Osteocyte (in vitro differentiated cells): Measurements from ENCODE around the gene HNRNPA0. TPM values are rescaled to one million over a fixed set of nuclear protein-coding genes. Genes with fewer than 3 reads are reported as not detected.
"Not testable (repeated sequence)": the region's sequence is repeated elsewhere in the genome, so short reads cannot be mapped to it uniquely, and the experiment has no call there.

Experiments
- DNase-seq: peaks from one replicate; pipeline ENCODE4 v3.0.0; 2021; ENCODE audit warnings: mixed read lengths; ENCODE audit not compliant: unreplicated experiment; ENCODE audit errors: extremely low spot score
- H3K27ac Mint-ChIP-seq: one replicate; pipeline ENCODE4 v1.8.0; 2021; ENCODE audit warnings: mild to moderate bottlenecking, mixed read lengths; ENCODE audit not compliant: unreplicated experiment
- H3K27me3 Mint-ChIP-seq: one replicate; pipeline ENCODE4 v1.8.0; 2021; ENCODE audit warnings: mixed read lengths; ENCODE audit not compliant: unreplicated experiment
- H3K36me3 Mint-ChIP-seq: one replicate; pipeline ENCODE4 v1.8.0; 2021; ENCODE audit warnings: mixed read lengths; ENCODE audit not compliant: unreplicated experiment
- H3K4me1 Mint-ChIP-seq: one replicate; pipeline ENCODE4 v1.8.0; 2021; ENCODE audit warnings: mixed read lengths; ENCODE audit not compliant: unreplicated experiment
- H3K4me3 Mint-ChIP-seq: one replicate; pipeline ENCODE4 v1.8.0; 2021; ENCODE audit warnings: mild to moderate bottlenecking, moderate library complexity, mixed read lengths; ENCODE audit not compliant: unreplicated experiment
- H3K9me3 Mint-ChIP-seq: one replicate; pipeline ENCODE4 v1.8.0; 2021; ENCODE audit warnings: mixed read lengths; ENCODE audit not compliant: unreplicated experiment
- total RNA-seq: library from RNA; stranded (reverse); gene quantifications from 2 replicates; pipeline ENCODE4 v1.2.1, GENCODE V29; 2021
- TF ChIP-seq, protein P1 (sequence below): fragments of 200-600 bp; sonication (generic); IDR thresholded peaks from 2 replicates; pipeline ENCODE4 v1.5.0; 2021; ENCODE audit warnings: antibody characterized with exemption, mild to moderate bottlenecking, moderate library complexity

Gene HNRNPA0
- total RNA-seq, 1 donor from 2014 or later, result 43.3 TPM

DNA sequence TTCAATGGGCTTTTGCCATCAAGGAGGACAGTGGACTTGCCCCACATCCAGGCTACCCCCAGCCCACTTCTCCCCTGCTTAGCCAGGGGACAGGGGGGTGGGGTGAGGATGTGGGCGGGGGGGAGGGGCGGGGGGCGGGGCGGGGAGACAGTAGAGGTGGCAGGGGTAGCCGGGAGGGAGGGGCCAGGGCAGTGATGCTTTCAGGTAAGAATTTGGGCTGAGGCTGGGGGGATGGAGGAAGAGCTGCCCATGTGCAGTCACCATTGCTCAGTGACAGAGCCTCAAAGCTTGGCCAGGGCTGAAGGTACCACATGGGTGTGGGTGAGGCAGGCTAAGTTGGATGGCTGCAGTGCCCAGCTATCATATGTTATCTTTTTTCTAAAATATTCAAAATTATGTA lies 40.7 kb upstream of the HNRNPA0 start:
- DNase-seq, result no peak
- Mint-ChIP-seq H3K4me1 (no peaks in the 10 kb centered on the region), H3K9me3 (no peaks in the 10 kb centered on the region), H3K4me3 (no peak overlapping the region), H3K36me3 (no peaks in the 10 kb centered on the region), H3K27ac (no peak overlapping the region), H3K27me3 (peaks cover 60% of the 10 kb centered on the region)
- TF ChIP-seq, protein P1, sequence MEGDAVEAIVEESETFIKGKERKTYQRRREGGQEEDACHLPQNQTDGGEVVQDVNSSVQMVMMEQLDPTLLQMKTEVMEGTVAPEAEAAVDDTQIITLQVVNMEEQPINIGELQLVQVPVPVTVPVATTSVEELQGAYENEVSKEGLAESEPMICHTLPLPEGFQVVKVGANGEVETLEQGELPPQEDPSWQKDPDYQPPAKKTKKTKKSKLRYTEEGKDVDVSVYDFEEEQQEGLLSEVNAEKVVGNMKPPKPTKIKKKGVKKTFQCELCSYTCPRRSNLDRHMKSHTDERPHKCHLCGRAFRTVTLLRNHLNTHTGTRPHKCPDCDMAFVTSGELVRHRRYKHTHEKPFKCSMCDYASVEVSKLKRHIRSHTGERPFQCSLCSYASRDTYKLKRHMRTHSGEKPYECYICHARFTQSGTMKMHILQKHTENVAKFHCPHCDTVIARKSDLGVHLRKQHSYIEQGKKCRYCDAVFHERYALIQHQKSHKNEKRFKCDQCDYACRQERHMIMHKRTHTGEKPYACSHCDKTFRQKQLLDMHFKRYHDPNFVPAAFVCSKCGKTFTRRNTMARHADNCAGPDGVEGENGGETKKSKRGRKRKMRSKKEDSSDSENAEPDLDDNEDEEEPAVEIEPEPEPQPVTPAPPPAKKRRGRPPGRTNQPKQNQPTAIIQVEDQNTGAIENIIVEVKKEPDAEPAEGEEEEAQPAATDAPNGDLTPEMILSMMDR, result no peak

DNA sequence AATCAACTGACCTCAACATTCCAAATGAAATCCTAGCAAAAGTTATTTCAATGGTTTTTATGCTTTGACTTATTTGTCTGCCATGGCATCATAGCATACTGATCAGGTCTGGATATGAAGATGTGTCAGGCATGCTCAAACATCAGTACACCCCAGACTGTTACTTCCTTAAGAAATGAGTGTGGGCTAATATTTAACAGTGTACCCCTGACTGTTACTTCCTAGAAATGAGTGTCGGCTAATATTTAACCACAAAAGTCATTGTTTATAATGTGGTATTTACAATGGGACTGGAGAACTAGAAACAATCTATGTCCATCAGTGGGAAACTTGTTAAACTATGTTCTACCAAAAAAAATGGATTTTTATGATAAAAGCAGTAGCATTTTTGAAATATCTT lies 38.1 kb upstream of the HNRNPA0 start:
- Mint-ChIP-seq H3K36me3 (no peaks in the 10 kb centered on the region), H3K4me3 (no peak overlapping the region), H3K9me3 (no peaks in the 10 kb centered on the region), H3K27me3 (peaks cover 60% of the 10 kb centered on the region), H3K4me1 (no peaks in the 10 kb centered on the region), H3K27ac (no peak overlapping the region)
- TF ChIP-seq, protein P1, result no peak
- DNase-seq, result no peak

DNA sequence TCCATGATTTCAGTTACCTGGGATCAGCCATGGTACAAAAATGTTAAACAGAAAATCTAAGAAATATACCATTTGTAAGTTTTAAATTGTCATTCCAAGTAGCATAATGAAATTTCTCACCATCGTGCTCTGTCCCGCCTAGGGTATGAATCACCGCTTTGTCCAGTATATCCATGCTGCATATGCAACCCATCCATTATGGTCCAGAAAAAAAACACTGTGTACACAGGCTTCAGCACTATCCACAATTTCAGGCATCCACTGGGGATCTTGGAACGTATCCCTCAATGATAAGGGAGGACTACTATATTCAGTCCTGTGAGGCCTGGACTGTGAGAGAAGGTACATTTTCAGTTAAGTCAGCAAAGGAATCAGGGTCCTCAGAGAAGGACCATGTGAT lies 37.6 kb upstream of the HNRNPA0 start:
- Mint-ChIP-seq H3K36me3 (no peaks in the 10 kb centered on the region), H3K27me3 (peaks cover 62% of the 10 kb centered on the region), H3K9me3 (no peaks in the 10 kb centered on the region), H3K27ac (no peak overlapping the region), H3K4me3 (no peak overlapping the region), H3K4me1 (no peaks in the 10 kb centered on the region)
- DNase-seq, result no peak
- TF ChIP-seq, protein P1, result no peak

DNA sequence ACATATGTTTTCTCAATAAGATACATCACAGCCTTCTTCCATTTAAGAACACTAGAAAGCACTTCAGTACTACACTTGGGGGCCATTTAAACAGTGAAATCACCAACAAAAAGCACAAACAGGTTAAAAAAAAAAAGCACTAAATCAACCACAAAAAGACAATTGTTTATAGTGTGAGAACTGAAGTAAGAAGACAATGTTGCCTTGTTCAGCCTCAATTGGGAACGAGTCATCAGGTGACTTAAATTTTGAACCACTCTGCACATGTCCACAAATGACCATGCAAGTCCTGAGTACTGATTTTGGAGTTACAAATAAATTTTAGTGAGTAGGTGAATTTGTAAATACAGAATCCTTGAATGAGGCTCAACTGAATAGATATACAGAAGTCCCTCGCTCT lies 37.2 kb upstream of the HNRNPA0 start:
- DNase-seq, result no peak
- Mint-ChIP-seq H3K36me3 (no peaks in the 10 kb centered on the region), H3K27me3 (peaks cover 66% of the 10 kb centered on the region), H3K4me1 (no peaks in the 10 kb centered on the region), H3K4me3 (no peak overlapping the region), H3K27ac (no peak overlapping the region), H3K9me3 (no peaks in the 10 kb centered on the region)
- TF ChIP-seq, protein P1, result no peak

DNA sequence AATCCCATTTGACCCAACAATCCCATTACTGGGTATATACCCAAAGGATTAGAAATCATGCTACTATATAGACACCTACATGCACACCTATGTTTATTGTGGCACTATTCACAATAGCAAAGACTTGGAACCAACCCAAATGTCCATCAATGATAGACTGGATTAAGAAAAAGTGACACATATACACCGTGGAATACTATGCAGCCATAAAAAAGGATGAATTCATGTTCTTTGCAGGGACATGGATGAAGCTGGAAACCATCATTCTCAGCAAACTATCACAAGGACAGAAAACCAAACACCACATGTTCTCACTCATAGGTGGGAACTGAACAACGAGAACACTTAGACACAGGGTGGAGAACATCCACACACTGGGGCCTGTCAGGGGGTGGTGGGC lies 34.4 kb upstream of the HNRNPA0 start:
- H3K9me3 Mint-ChIP-seq, H3K27ac Mint-ChIP-seq, H3K4me1 Mint-ChIP-seq, DNase-seq, H3K4me3 Mint-ChIP-seq, H3K36me3 Mint-ChIP-seq: not testable (repeated sequence)
- H3K27me3 Mint-ChIP-seq, result peaks cover 80% of the 10 kb centered on the region

DNA sequence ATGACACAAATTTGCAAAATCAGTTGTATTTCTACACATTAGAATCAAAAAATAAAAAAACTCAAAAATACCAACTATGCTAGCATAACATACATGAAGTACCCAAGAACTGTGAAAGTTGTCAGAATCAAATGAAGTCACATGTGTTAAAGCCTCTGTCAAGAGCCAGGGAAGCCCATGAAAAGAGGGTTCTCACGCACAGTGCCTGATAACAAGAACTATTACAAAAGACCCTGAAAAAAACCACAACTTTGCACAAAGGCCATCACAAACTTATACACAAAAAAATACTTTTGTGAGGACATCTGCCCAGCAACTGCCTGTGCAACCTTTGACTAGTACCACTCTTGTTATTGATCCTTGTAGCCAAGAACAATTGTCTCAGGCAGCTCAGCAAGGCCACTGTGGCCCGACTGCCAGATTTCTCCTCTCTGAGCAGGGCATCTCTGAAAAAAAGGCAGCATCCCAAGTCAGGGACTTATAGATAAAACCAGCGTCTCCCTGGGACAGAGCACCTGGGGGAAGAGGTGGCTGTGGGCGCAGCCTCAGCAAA lies 28.9 kb upstream of the HNRNPA0 start:
- Mint-ChIP-seq H3K27ac (no peak overlapping the region), H3K27me3 (peaks cover 82% of the 10 kb centered on the region), H3K4me3 (no peak overlapping the region), H3K9me3 (no peaks in the 10 kb centered on the region), H3K4me1 (no peaks in the 10 kb centered on the region), H3K36me3 (no peaks in the 10 kb centered on the region)
- DNase-seq, result no peak
- TF ChIP-seq, protein P1, result no peak
